Globus pallidus (tissue), 1 donor: Measurements from ENCODE around the gene CYLC2.

Experiments used
- DNase-seq: peaks from one replicate; pipeline ENCODE4 v3.0.0-alpha.2; 2015; ENCODE audit warnings: low spot score

The CYLC2 gene

GRCh38 chr9:102995033-102995432 lies at the start of gene CYLC2:
CYLC2 (plus strand) TSS chr9:102995333; CDS start chr9:102995381, 48 bp downstream.
- DNase-seq, result no peak

GRCh38 chr9:102950346-102950745 lies 44.8 kb upstream of the CYLC2 start:
- no peak for DNase-seq

GRCh38 chr9:102966999-102967398 lies 28.1 kb upstream of the CYLC2 start:
- DNase-seq, result no peak

GRCh38 chr9:102967979-102968378 lies 27.2 kb upstream of the CYLC2 start:
- no peak for DNase-seq

- no peak for DNase-seq
Observed at GRCh38 chr9:102972780-102973179, 22.4 kb upstream of the CYLC2 start.

- no peak for DNase-seq
Observed at GRCh38 chr9:102974530-102974929, 20.6 kb upstream of the CYLC2 start.

GRCh38 chr9:102975251-102975650 lies 19.9 kb upstream of the CYLC2 start:
- DNase-seq, result no peak

- DNase-seq, result no peak
Observed at GRCh38 chr9:102985162-102985895, 9.8 kb upstream of the CYLC2 start.

- no peak for DNase-seq
Observed at GRCh38 chr9:102986425-102986824, 8.7 kb upstream of the CYLC2 start.

- no peak for DNase-seq
Observed at GRCh38 chr9:103003689-103004088, 8.6 kb downstream of the CYLC2 start.

- no peak for DNase-seq
Observed at GRCh38 chr9:103014242-103014641, 19.1 kb downstream of the CYLC2 start.

GRCh38 chr9:103025796-103026195 lies 30.7 kb downstream of the CYLC2 start:
- no peak for DNase-seq

- no peak for DNase-seq
Observed at GRCh38 chr9:103037508-103038477, 42.7 kb downstream of the CYLC2 start.

GRCh38 chr9:103041961-103042360 lies 46.8 kb downstream of the CYLC2 start:
- no peak for DNase-seq
